HepG2 (cell line): ENCODE data around the gene PRDX4. TPM values are rescaled to one million over a fixed set of nuclear protein-coding genes. Genes with fewer than 3 reads are reported as not detected.

Source experiments
- ATAC-seq: fragments of 200-7000 bp; cut with Tn5 transposase; 3 replicates; pipeline ENCODE4 v1.9.1; 2020; ENCODE audit warnings: mild to moderate bottlenecking, moderate library complexity
- BruUV-seq: library from RNA; stranded (reverse); fragments of 400-500 nt; replicated peaks from 2 replicates; lab custom pipeline; 2021; lab: Mats Ljungman, UMichigan
- CTCF ChIA-PET: fragments of 300-600 bp; formaldehyde crosslinking; extraction: SDS; loops from one replicate; lab custom pipeline; 2021; ENCODE audit warnings: low total read pairs, inconsistent platforms, low intra/inter-chr PET ratio; lab: Yijun Ruan, JAX
- POLR2A ChIA-PET: fragments of 350-600 bp; sonication (Branson Sonifier 250); formaldehyde crosslinking; loops from one replicate; lab custom pipeline; 2020; ENCODE audit warnings: antibody characterized with exemption, inconsistent platforms; lab: Yijun Ruan, JAX
- DNase-seq: peaks from one replicate; pipeline ENCODE4 v3.0.0-alpha.2; 2015; ENCODE audit warnings: low spot score
- FAIRE-seq: peaks from 3 replicates; lab custom pipeline; 2011; peaks lifted over from hg19 to GRCh38; lab: Jason Lieb, UNC
- H2AFZ ChIP-seq: one replicate; pipeline ENCODE4 v1.6.1; 2011; ENCODE audit warnings: low read length, inconsistent platforms
- H3K27ac ChIP-seq: fragments of 300-600 bp; 3 replicates; pipeline ENCODE4 v1.8.0; 2011; ENCODE audit warnings: mixed run types, mild to moderate bottlenecking, mixed read lengths, low read length, inconsistent platforms; ENCODE audit not compliant: insufficient read depth; ENCODE audit errors: extremely low read length
- H3K27me3 ChIP-seq, 2 experiments: fragments of 200-600 bp in 1 of 2; 2 replicates in 1 of 2; 3 replicates in 1 of 2; pipeline versions ENCODE4 v1.6.0 to v1.8.0; 2011; ENCODE audit warnings: low read length in 2 of 2, mild to moderate bottlenecking in 2 of 2, moderate library complexity in 2 of 2, inconsistent platforms in 1 of 2; ENCODE audit not compliant: insufficient read depth in 2 of 2, control insufficient read depth in 1 of 2
- H3K36me3 ChIP-seq, 2 experiments: fragments of 200-600 bp in 1 of 2; replicated peaks in 1 of 2; 2 replicates in 1 of 2; 3 replicates in 1 of 2; pipeline versions ENCODE4 v1.5.1 to v1.8.0; 2011; ENCODE audit warnings: low read length in 2 of 2, inconsistent platforms in 1 of 2; ENCODE audit not compliant: insufficient read depth in 2 of 2, control insufficient read depth in 1 of 2
- H3K4me1 ChIP-seq: 2 replicates; pipeline ENCODE4 v1.5.1; 2012; ENCODE audit warnings: low read length, inconsistent platforms; ENCODE audit not compliant: insufficient read depth
- H3K4me2 ChIP-seq: 2 replicates; pipeline ENCODE4 v1.6.0; 2011; ENCODE audit warnings: low read depth, low read length, inconsistent platforms
- H3K4me3 ChIP-seq, 3 experiments: fragments of 200-600 bp in 1 of 3; sonication (generic), shearing (Covaris generic) in 1 of 3; replicated peaks in 1 of 3; 2 replicates each; pipeline ENCODE4 v1.5.1; 2011 to 2016; ENCODE audit warnings: low read length in 3 of 3, inconsistent platforms in 2 of 3, low read depth in 2 of 3, mild to moderate bottlenecking in 2 of 3, control low read depth in 1 of 3, mixed read lengths in 1 of 3; ENCODE audit not compliant: insufficient read depth in 1 of 3
- H3K79me2 ChIP-seq: one replicate; pipeline ENCODE4 v1.6.1; 2011; ENCODE audit warnings: low read length, inconsistent platforms; ENCODE audit not compliant: insufficient read depth
- H3K9ac ChIP-seq: 2 replicates; pipeline ENCODE4 v1.6.0; 2011; ENCODE audit warnings: mild to moderate bottlenecking, low read depth, low read length, inconsistent platforms; ENCODE audit not compliant: insufficient read depth
- H3K9me3 ChIP-seq: 2 replicates; pipeline ENCODE4 v1.5.1; 2012; ENCODE audit warnings: mild to moderate bottlenecking, low read length
- H4K20me1 ChIP-seq: 2 replicates; pipeline ENCODE4 v1.6.0; 2011; ENCODE audit warnings: inconsistent platforms, mild to moderate bottlenecking, low read length, moderate library complexity; ENCODE audit not compliant: insufficient read depth
- AGO2 ChIP-seq: fragments of 200-400 bp; formaldehyde crosslinking; optimal IDR thresholded peaks from 2 replicates; pipeline ENCODE3; 2017; ENCODE audit warnings: mild to moderate bottlenecking, low read depth, low read length, moderate library complexity
- ARHGAP35 ChIP-seq: sonication (generic); formaldehyde crosslinking; IDR thresholded peaks from 2 replicates; pipeline ENCODE4 v1.9.0; 2022; ENCODE audit warnings: mild to moderate bottlenecking, inconsistent platforms, moderate library complexity, missing genetic modification reagents, borderline replicate concordance
- GATAD1 ChIP-seq: IDR thresholded peaks from 2 replicates; pipeline ENCODE4 v1.6.1; 2016; ENCODE audit warnings: missing genetic modification reagents, missing compliant biosample characterization
- HNF4G ChIP-seq, 2 experiments: sonication (generic) in 1 of 2; formaldehyde crosslinking in 1 of 2; IDR thresholded peaks; 2 replicates each; pipeline versions ENCODE4 v1.4.0 to v1.6.1; 2011 to 2020; ENCODE audit warnings: borderline replicate concordance in 2 of 2, low read depth in 2 of 2, mild to moderate bottlenecking in 2 of 2, low read length in 1 of 2, missing genetic modification reagents in 1 of 2, moderate library complexity in 1 of 2
- MAZ ChIP-seq, 2 experiments: sonication (generic) in 1 of 2; formaldehyde crosslinking in 1 of 2; IDR thresholded peaks; 2 replicates each; pipeline versions ENCODE4 v1.5.0 to v1.6.1; 2012 to 2020; ENCODE audit warnings: low read depth in 2 of 2, mild to moderate bottlenecking in 2 of 2, borderline replicate concordance in 1 of 2, improper control_type of control experiment in 1 of 2, low read length in 1 of 2, missing genetic modification reagents in 1 of 2, moderate library complexity in 1 of 2
- MIXL1 ChIP-seq: IDR thresholded peaks from 2 replicates; pipeline ENCODE4 v1.6.1; 2016
- NFIB ChIP-seq: sonication (generic); formaldehyde crosslinking; IDR thresholded peaks from 2 replicates; pipeline ENCODE4 v1.9.0; 2021; ENCODE audit warnings: missing genetic modification reagents, mild to moderate bottlenecking, borderline replicate concordance
- POGZ ChIP-seq: sonication (generic); formaldehyde crosslinking; IDR thresholded peaks from 2 replicates; pipeline ENCODE4 v1.4.0; 2020; ENCODE audit warnings: mild to moderate bottlenecking, missing genetic modification reagents
- POLR2A ChIP-seq, 2 experiments: IDR thresholded peaks; 2 replicates each; pipeline ENCODE4 v1.6.1; 2011; ENCODE audit warnings: low read depth in 2 of 2, low read length in 2 of 2, mild to moderate bottlenecking in 1 of 2, moderate library complexity in 1 of 2; ENCODE audit not compliant: insufficient read depth in 1 of 2
- RNF2 ChIP-seq: fragments of 450-650 bp; conservative IDR thresholded peaks from 2 replicates; pipeline ENCODE4 v1.6.1; 2016; ENCODE audit warnings: low read depth
- SMAD3 ChIP-seq: sonication (generic); formaldehyde crosslinking; IDR thresholded peaks from 2 replicates; pipeline ENCODE4 v1.4.0; 2020; ENCODE audit warnings: missing genetic modification reagents
- ZMYM2 ChIP-seq: sonication (generic); formaldehyde crosslinking; IDR thresholded peaks from 2 replicates; pipeline ENCODE4 v1.8.0; 2022; ENCODE audit warnings: mild to moderate bottlenecking, missing genetic modification reagents
- ZNF441 ChIP-seq: sonication (generic); formaldehyde crosslinking; IDR thresholded peaks from 2 replicates; pipeline ENCODE4 v1.7.0; 2021; ENCODE audit warnings: missing genetic modification reagents, borderline replicate concordance
- ZNF605 ChIP-seq: sonication (generic); formaldehyde crosslinking; IDR thresholded peaks from 2 replicates; pipeline ENCODE4 v1.8.0; 2022; ENCODE audit warnings: mild to moderate bottlenecking, missing genetic modification reagents
- WGBS: methylation state at CpG from one replicate; pipeline ENCODE4 v1.1.6; 2017; ENCODE audit warnings: low lambda C conversion rate; 5-methylcytosine and 5-hydroxymethylcytosine counted together
- in situ Hi-C: cut with HindIII; loops from 2 replicates; pipeline ENCODE4 v1.10.0; 2017; ENCODE audit warnings: low pct_unique_long_range_greater_than_20kb; ENCODE audit not compliant: extremely low pct_ligation_motif_present
- intact Hi-C: fragments of 100-400 bp; cut with micrococcal nuclease; formaldehyde crosslinking; loops from one replicate; pipeline ENCODE4 v1.10.0; 2022; ENCODE audit not compliant: unreplicated experiment
- polyA plus RNA-seq, 8 experiments: library from polyadenylated mRNA; depleted of rRNA in 3 of 8; stranded (reverse) in 7 of 8; unstranded in 1 of 8; fragments of >200 nt; fragmentation: Illumina TruSeq in 4 of 8; extraction: Trizol in 4 of 8; gene quantifications; 2 replicates each; pipeline versions ENCODE4 v1.2.1 to v1.2.3, GENCODE V29; 2011 to 2016; ENCODE audit warnings: low read depth in 4 of 8, missing spikeins in 1 of 8, mixed read lengths in 1 of 8; ENCODE audit not compliant: insufficient read depth in 1 of 8
- total RNA-seq, 5 experiments: library from RNA; depleted of rRNA; stranded (reverse); fragments of >200 nt; fragmentation: Illumina TruSeq; extraction: Trizol; gene quantifications; 2 replicates each; pipeline ENCODE4 v1.2.3, GENCODE V29; 2016; ENCODE audit warnings: low read depth in 1 of 5
- TF ChIP-seq, protein P1 (sequence below): sonication (generic); formaldehyde crosslinking; IDR thresholded peaks from 2 replicates; pipeline ENCODE4 v1.4.0; 2020; ENCODE audit warnings: missing genetic modification reagents

PRDX4 gene
- total and polyA plus RNA-seq, 2 of the 13 experiments (the other 11 are each of a cell fraction or from before 2014, with no cell fraction given) = 217 to 252 TPM

GRCh38 chrX:23626651-23627050 is 40.6 kb upstream of the PRDX4 start (continued):
- TF ChIP-seq RNF2 (no peak), MAZ (IDR thresholded peaks at IDR 0.05; ENCODE audit: borderline replicate concordance, low read depth, low read length) (no peak), MAZ (CRISPR knock-in tag; IDR thresholded peaks at IDR 0.05; ENCODE audit: low read depth) (no peak)

DNA sequence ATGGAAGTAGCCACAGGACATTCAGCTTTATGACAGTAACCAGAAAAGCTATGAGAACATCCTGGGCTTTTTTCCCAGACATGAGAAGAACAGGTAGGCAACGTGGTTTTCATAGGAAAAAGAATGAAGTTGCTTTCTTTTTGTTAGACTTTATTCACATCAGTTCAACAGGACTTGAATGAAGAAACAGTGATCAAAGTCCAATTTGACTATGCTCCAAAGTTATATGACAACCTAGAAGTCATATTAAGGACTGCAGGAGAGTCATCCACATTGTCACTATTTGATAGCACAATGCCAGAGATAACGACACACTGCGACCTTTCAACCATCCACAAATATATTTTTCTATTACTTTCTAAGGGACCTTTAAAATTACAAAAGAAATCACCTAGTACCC is 39.2 kb upstream of the PRDX4 start:
- Histone ChIP-seq H3K27ac (no peak overlapping the region), H2AFZ (no peak overlapping the region), H3K9ac (no peak overlapping the region), H3K4me1 (no peaks in the 10 kb centered on the region), H3K9me3 (no peaks in the 10 kb centered on the region), H3K79me2 (no peaks in the 10 kb centered on the region), H3K4me2 (no peak overlapping the region), H3K4me3 (no peak overlapping the region), H3K27me3 (no peaks in the 10 kb centered on the region), H4K20me1 (no peaks in the 10 kb centered on the region), H3K36me3 (no peaks in the 10 kb centered on the region)
- no TSS peak for BruUV-seq
- intact Hi-C loops = no loop called here
- CTCF ChIA-PET = no interaction called here
- ATAC-seq (no peak), DNase-seq (no peak), FAIRE-seq (no peak)
- 1% methylated on average over 3 of the region's 3 CpGs for WGBS
- POLR2A ChIA-PET = no interaction called here
- in situ Hi-C loops = no loop called here
- TF ChIP-seq, protein P1, sequence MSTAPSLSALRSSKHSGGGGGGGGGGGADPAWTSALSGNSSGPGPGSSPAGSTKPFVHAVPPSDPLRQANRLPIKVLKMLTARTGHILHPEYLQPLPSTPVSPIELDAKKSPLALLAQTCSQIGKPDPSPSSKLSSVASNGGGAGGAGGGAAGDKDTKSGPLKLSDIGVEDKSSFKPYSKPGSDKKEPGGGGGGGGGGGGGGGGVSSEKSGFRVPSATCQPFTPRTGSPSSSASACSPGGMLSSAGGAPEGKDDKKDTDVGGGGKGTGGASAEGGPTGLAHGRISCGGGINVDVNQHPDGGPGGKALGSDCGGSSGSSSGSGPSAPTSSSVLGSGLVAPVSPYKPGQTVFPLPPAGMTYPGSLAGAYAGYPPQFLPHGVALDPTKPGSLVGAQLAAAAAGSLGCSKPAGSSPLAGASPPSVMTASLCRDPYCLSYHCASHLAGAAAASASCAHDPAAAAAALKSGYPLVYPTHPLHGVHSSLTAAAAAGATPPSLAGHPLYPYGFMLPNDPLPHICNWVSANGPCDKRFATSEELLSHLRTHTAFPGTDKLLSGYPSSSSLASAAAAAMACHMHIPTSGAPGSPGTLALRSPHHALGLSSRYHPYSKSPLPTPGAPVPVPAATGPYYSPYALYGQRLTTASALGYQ (CRISPR knock-in tag) = no peak
- TF ChIP-seq HNF4G (IDR thresholded peaks at IDR 0.05; ENCODE audit: borderline replicate concordance, low read depth, low read length) (no peak), HNF4G (CRISPR knock-in tag; IDR thresholded peaks at IDR 0.05; ENCODE audit: borderline replicate concordance, low read depth) (no peak), ZNF441 (CRISPR knock-in tag) (no peak), POGZ (CRISPR knock-in tag) (no peak), POLR2A (IDR thresholded peaks at IDR 0.05; ENCODE audit: insufficient read depth in 1 of 2, low read depth in 2 of 2, low read length in 2 of 2) (no peak), AGO2 (no peak), ZNF605 (CRISPR knock-in tag) (no peak), NFIB (CRISPR knock-in tag) (no peak), ARHGAP35 (no peak), SMAD3 (CRISPR knock-in tag) (no peak), MIXL1 (no peak), GATAD1 (CRISPR knock-in tag) (no peak), ZMYM2 (no peak)
